Left hindlimb (tissue), 1 donor: ENCODE data around the gene GH1.
A peak's percentile ranks its signal among the peaks of the same experiment; 100 is the strongest.

ENCODE experiments used
- DNase-seq: peaks from one replicate; pipeline ENCODE4 v3.0.0-alpha.2; 2018

GH1 gene

GRCh38 chr17:63944736-63945499, 26.3 kb upstream of the GH1 start:
- DNase-seq, result no peak

- no peak for DNase-seq
These were observed 25.1 kb upstream of the GH1 start for GRCh38 chr17:63943745-63944144.

GRCh38 chr17:63942309-63942985, 23.8 kb upstream of the GH1 start:
- DNase-seq, result no peak

GRCh38 chr17:63941751-63942150, 23.1 kb upstream of the GH1 start:
- no peak for DNase-seq

- DNase-seq, result no peak
These were observed 22.5 kb upstream of the GH1 start for GRCh38 chr17:63941162-63941561.

GRCh38 chr17:63940584-63940983, 21.9 kb upstream of the GH1 start:
- DNase-seq, result no peak

- no peak for DNase-seq
These were observed 21.2 kb upstream of the GH1 start for GRCh38 chr17:63939884-63940283.

GRCh38 chr17:63939401-63939800, 20.8 kb upstream of the GH1 start:
- DNase-seq, result no peak

- DNase-seq, result no peak
These were observed 19.3 kb upstream of the GH1 start for GRCh38 chr17:63937920-63938319.

- no peak for DNase-seq
These were observed 18.7 kb upstream of the GH1 start for GRCh38 chr17:63937319-63937718.

GRCh38 chr17:63934183-63935112, 15.8 kb upstream of the GH1 start:
- no peak for DNase-seq

- DNase-seq, result no peak
These were observed 15.0 kb upstream of the GH1 start for GRCh38 chr17:63933598-63933997.

GRCh38 chr17:63932721-63933120, 14.1 kb upstream of the GH1 start:
- no peak for DNase-seq

GRCh38 chr17:63931981-63932561, 13.4 kb upstream of the GH1 start, which contains the start of gene CD79B:
Gene CD79B (minus strand): TSS chr17:63932331. CDS start chr17:63932261, 70 bp downstream.
- peak; percentile 27 for DNase-seq

GRCh38 chr17:63930951-63931575, 12.4 kb upstream of the GH1 start:
- DNase-seq, result peak; percentile 39

- DNase-seq, result peak; percentile 58
These were observed 11.5 kb upstream of the GH1 start for GRCh38 chr17:63929860-63930766.

- peak; percentile 4 for DNase-seq
These were observed 10.5 kb upstream of the GH1 start for GRCh38 chr17:63928966-63929695.

- DNase-seq, result no peak
These were observed 9.6 kb upstream of the GH1 start for GRCh38 chr17:63928172-63928666.

- DNase-seq, result peak; percentile 23
These were observed 9.0 kb upstream of the GH1 start for GRCh38 chr17:63927464-63928171.

GRCh38 chr17:63926164-63926563, 7.5 kb upstream of the GH1 start:
- DNase-seq, result no peak
